ENCODE results near the gene ATP5MC3.

Gene ATP5MC3

DNA sequence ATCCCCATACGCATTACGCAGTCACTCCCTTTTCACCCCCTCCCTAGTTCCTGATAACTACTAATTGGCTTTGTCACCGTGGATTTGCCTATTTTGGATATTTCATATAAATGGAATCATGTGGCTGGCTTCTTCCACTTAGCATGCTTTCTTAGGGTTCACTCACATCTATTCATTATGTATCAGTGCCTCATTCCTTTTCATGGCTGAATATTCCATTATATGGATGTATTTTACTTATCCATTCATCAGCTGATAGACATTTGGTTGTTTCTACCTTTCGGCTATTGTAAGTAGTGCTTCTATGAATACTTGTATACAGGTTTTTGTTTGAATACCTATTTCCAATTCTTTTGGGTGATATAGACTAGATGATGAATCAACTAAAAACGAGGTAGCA lies 4.9 kb downstream of the ATP5MC3 start:
- Histone ChIP-seq H3K79me2 (ENCODE audit: control insufficient read depth, low read length) (peaks cover 38% of the 10 kb centered on the region), H4K20me1 (ENCODE audit: control insufficient read depth, insufficient read depth, low read depth, low read length) (peaks cover 24% of the 10 kb centered on the region)
- TF ChIP-seq EZH2phosphoT487 (IDR thresholded peaks at IDR 0.05; ENCODE audit: borderline replicate concordance, low read length), result no peak

DNA sequence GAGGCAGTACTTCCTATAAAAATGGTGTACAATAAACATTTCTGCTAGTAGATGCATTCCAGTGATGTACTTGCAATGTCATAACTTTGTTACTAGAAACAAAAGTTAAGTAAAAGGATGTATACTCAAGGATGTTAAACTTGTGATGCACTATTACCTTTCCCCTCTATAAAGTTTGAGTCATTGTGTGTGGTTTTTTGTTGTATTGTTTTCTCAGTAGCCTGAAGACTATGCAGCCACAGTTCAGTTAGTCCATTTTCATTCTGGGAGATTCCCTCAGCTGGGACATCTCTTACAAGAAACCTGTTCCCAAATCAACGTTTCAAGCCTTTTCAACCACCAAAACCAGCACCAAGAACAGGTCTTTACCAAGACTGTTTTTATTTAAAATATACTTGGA lies 5.6 kb downstream of the ATP5MC3 start:
- TF ChIP-seq, protein P1, sequence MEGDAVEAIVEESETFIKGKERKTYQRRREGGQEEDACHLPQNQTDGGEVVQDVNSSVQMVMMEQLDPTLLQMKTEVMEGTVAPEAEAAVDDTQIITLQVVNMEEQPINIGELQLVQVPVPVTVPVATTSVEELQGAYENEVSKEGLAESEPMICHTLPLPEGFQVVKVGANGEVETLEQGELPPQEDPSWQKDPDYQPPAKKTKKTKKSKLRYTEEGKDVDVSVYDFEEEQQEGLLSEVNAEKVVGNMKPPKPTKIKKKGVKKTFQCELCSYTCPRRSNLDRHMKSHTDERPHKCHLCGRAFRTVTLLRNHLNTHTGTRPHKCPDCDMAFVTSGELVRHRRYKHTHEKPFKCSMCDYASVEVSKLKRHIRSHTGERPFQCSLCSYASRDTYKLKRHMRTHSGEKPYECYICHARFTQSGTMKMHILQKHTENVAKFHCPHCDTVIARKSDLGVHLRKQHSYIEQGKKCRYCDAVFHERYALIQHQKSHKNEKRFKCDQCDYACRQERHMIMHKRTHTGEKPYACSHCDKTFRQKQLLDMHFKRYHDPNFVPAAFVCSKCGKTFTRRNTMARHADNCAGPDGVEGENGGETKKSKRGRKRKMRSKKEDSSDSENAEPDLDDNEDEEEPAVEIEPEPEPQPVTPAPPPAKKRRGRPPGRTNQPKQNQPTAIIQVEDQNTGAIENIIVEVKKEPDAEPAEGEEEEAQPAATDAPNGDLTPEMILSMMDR (IDR thresholded peaks at IDR 0.05; ENCODE audit: low read depth, low read length, poor library complexity, severe bottlenecking), result no peak
- no peak for TF ChIP-seq EZH2phosphoT487 (IDR thresholded peaks at IDR 0.05; ENCODE audit: borderline replicate concordance, low read length)
- Histone ChIP-seq H3K79me2 (ENCODE audit: control insufficient read depth, low read length) (peaks cover 31% of the 10 kb centered on the region), H3K9me3 (ENCODE audit: control insufficient read depth, insufficient read depth, low read length) (no peaks in the 10 kb centered on the region)

More for the DNA sequence above, 4.9 kb downstream of the ATP5MC3 start:
- no peaks in the 10 kb centered on the region for H3K27me3 ChIP-seq (ENCODE audit: control insufficient read depth, low read length)
- peaks cover 56% of the 10 kb centered on the region for H3F3A ChIP-seq (ENCODE audit: control insufficient read depth, insufficient read depth)
- peaks cover 68% of the 10 kb centered on the region for H3K36me3 ChIP-seq (ENCODE audit: control insufficient read depth, low read length)
- no peaks in the 10 kb centered on the region for H3K9me2 ChIP-seq (replicated peaks; ENCODE audit: control insufficient read depth, low read length)
- H3K4me3 ChIP-seq (ENCODE audit: low read length), result no peak overlapping the region
- no peak overlapping the region for H3K27ac ChIP-seq (ENCODE audit: low read depth, low read length)
- peaks cover 19% of the 10 kb centered on the region for H3K4me1 ChIP-seq (ENCODE audit: control insufficient read depth, low read length)
- no peak overlapping the region for H3K4me2 ChIP-seq (ENCODE audit: low read length)
- H3K9me3 ChIP-seq (ENCODE audit: control insufficient read depth, insufficient read depth, low read length), result no peaks in the 10 kb centered on the region

GRCh38 chr2:175175320-175175719 lies 6.2 kb downstream of the ATP5MC3 start:
- Histone ChIP-seq H4K20me1 (ENCODE audit: control insufficient read depth, insufficient read depth, low read depth, low read length) (peaks cover 21% of the 10 kb centered on the region), H3K27ac (ENCODE audit: low read depth, low read length) (no peak overlapping the region), H3K36me3 (ENCODE audit: control insufficient read depth, low read length) (peaks cover 57% of the 10 kb centered on the region), H3K9me2 (replicated peaks; ENCODE audit: control insufficient read depth, low read length) (no peaks in the 10 kb centered on the region), H3K9me3 (ENCODE audit: control insufficient read depth, insufficient read depth, low read length) (no peaks in the 10 kb centered on the region), H3K79me2 (ENCODE audit: control insufficient read depth, low read length) (peaks cover 25% of the 10 kb centered on the region), H3F3A (ENCODE audit: control insufficient read depth, insufficient read depth) (peaks cover 57% of the 10 kb centered on the region), H3K4me2 (ENCODE audit: low read length) (no peak overlapping the region), H3K27me3 (ENCODE audit: control insufficient read depth, low read length) (no peaks in the 10 kb centered on the region), H3K4me1 (ENCODE audit: control insufficient read depth, low read length) (peaks cover 24% of the 10 kb centered on the region), H3K4me3 (ENCODE audit: low read length) (no peak overlapping the region)
- TF ChIP-seq, protein P1 (IDR thresholded peaks at IDR 0.05; ENCODE audit: low read depth, low read length, poor library complexity, severe bottlenecking), result no peak
- no peak for TF ChIP-seq EZH2phosphoT487 (IDR thresholded peaks at IDR 0.05; ENCODE audit: borderline replicate concordance, low read length)

More for the DNA sequence above, 5.6 kb downstream of the ATP5MC3 start:
- H3K4me2 ChIP-seq (ENCODE audit: low read length), result no peak overlapping the region
- peaks cover 24% of the 10 kb centered on the region for H4K20me1 ChIP-seq (ENCODE audit: control insufficient read depth, insufficient read depth, low read depth, low read length)
- H3K27me3 ChIP-seq (ENCODE audit: control insufficient read depth, low read length), result no peaks in the 10 kb centered on the region
- peaks cover 21% of the 10 kb centered on the region for H3K4me1 ChIP-seq (ENCODE audit: control insufficient read depth, low read length)
- no peaks in the 10 kb centered on the region for H3K9me2 ChIP-seq (replicated peaks; ENCODE audit: control insufficient read depth, low read length)
- H3K27ac ChIP-seq (ENCODE audit: low read depth, low read length), result no peak overlapping the region
- peaks cover 63% of the 10 kb centered on the region for H3K36me3 ChIP-seq (ENCODE audit: control insufficient read depth, low read length)
- H3K4me3 ChIP-seq (ENCODE audit: low read length), result no peak overlapping the region
- H3F3A ChIP-seq (ENCODE audit: control insufficient read depth, insufficient read depth), result peaks cover 59% of the 10 kb centered on the region

DNA sequence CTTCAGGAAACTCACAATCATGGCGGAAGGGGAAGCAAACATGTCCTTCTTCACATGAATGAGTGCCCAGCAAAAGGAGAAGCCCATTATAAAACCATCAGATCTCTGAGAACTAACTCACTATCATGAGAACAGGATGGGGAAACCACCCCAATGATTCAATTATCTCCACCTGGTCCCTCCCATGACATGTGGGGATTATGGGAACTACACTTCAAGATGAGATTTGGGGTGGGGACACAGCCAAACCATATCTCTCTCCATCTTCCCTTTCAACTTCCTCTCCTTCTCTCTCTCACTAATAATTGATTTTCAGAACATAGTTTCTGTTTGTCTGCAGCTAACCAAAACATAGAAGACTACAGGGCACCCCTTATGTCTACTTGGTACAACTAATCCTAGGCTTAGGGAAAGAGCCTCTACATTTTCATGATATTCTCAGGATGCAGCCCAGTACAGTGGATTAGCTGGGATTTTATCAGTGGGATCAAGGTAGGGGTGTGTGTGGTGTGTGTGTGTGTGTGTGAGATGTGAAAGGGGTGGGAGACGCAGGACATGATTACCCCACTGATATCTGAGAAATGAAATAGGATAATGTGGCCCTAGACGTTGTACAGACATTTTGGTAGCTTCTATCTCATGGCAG lies 10.7 kb downstream of the ATP5MC3 start:
- H3K27ac ChIP-seq (ENCODE audit: low read depth, low read length), result no peak overlapping the region
- H3K4me2 ChIP-seq (ENCODE audit: low read length), result no peak overlapping the region

More for the DNA sequence above, 10.7 kb downstream of the ATP5MC3 start:
- Histone ChIP-seq H3F3A (ENCODE audit: control insufficient read depth, insufficient read depth) (peaks cover 43% of the 10 kb centered on the region), H3K79me2 (ENCODE audit: control insufficient read depth, low read length) (peaks cover 31% of the 10 kb centered on the region), H3K4me1 (ENCODE audit: control insufficient read depth, low read length) (peaks cover 24% of the 10 kb centered on the region), H4K20me1 (ENCODE audit: control insufficient read depth, insufficient read depth, low read depth, low read length) (peaks cover 5% of the 10 kb centered on the region; the same call in 1 of the 2 replicates), H3K9me2 (replicated peaks; ENCODE audit: control insufficient read depth, low read length) (no peaks in the 10 kb centered on the region), H3K27me3 (ENCODE audit: control insufficient read depth, low read length) (no peaks in the 10 kb centered on the region), H3K36me3 (ENCODE audit: control insufficient read depth, low read length) (peaks cover 21% of the 10 kb centered on the region), H3K9me3 (ENCODE audit: control insufficient read depth, insufficient read depth, low read length) (no peaks in the 10 kb centered on the region), H3K4me3 (ENCODE audit: low read length) (no peak overlapping the region)
- TF ChIP-seq EZH2phosphoT487 (IDR thresholded peaks at IDR 0.05; ENCODE audit: borderline replicate concordance, low read length), result no peak
- TF ChIP-seq, protein P1 (IDR thresholded peaks at IDR 0.05; ENCODE audit: low read depth, low read length, poor library complexity, severe bottlenecking), result no peak

All from DOHH2 (cell line).